ENCODE measurements around the gene UBA7.
"Not testable (repeated sequence)": the region's sequence is repeated elsewhere in the genome, so short reads cannot be mapped to it uniquely, and the experiment has no call there.

Gene UBA7

GRCh38 chr3:49826016-49826415 is 12.3 kb upstream of the UBA7 start:
- Histone ChIP-seq H3F3A (ENCODE audit: insufficient read depth) (no peaks in the 10 kb centered on the region), H3K27me3 (ENCODE audit: low read length) (no peaks in the 10 kb centered on the region), H3K27ac (ENCODE audit: low read depth, low read length) (no peak overlapping the region), H3K4me3 (ENCODE audit: insufficient read depth, low read length, poor library complexity, severe bottlenecking) (no peak overlapping the region), H4K20me1 (ENCODE audit: low read depth, low read length) (no peaks in the 10 kb centered on the region), H3K79me2 (ENCODE audit: insufficient read depth, low read length) (no peaks in the 10 kb centered on the region), H3K9me3 (ENCODE audit: insufficient read depth, low read length) (no peaks in the 10 kb centered on the region), H3K9ac (ENCODE audit: low read length) (no peak overlapping the region), H3K4me2 (ENCODE audit: low read depth, low read length, poor library complexity, severe bottlenecking) (no peak overlapping the region), H2AFZ (ENCODE audit: low read depth, low read length, severe bottlenecking) (no peak overlapping the region), H3K9me2 (replicated peaks; ENCODE audit: insufficient read depth, low read length) (no peaks in the 10 kb centered on the region), H3K36me3 (ENCODE audit: low read length) (no peaks in the 10 kb centered on the region)
- TF ChIP-seq CTCF (IDR thresholded peaks at IDR 0.05; ENCODE audit: insufficient read depth, low read length, poor library complexity, severe bottlenecking): no peak
- TF ChIP-seq EZH2phosphoT487 (conservative IDR thresholded peaks at IDR 0.05; ENCODE audit: low read length): no peak

GRCh38 chr3:49823131-49823530 is 9.4 kb upstream of the UBA7 start:
- not testable (repeated sequence) for H3F3A ChIP-seq (ENCODE audit: insufficient read depth); H3K79me2 ChIP-seq (ENCODE audit: insufficient read depth, low read length); H4K20me1 ChIP-seq (ENCODE audit: low read depth, low read length); H3K9me3 ChIP-seq (ENCODE audit: insufficient read depth, low read length); H2AFZ ChIP-seq (ENCODE audit: low read depth, low read length, severe bottlenecking); H3K9ac ChIP-seq (ENCODE audit: low read length); H3K27ac ChIP-seq (ENCODE audit: low read depth, low read length); H3K4me3 ChIP-seq (ENCODE audit: insufficient read depth, low read length, poor library complexity, severe bottlenecking); H3K9me2 ChIP-seq (replicated peaks; ENCODE audit: insufficient read depth, low read length); H3K36me3 ChIP-seq (ENCODE audit: low read length); H3K27me3 ChIP-seq (ENCODE audit: low read length); H3K4me2 ChIP-seq (ENCODE audit: low read depth, low read length, poor library complexity, severe bottlenecking)

- H3K4me3 ChIP-seq (ENCODE audit: insufficient read depth, low read length, poor library complexity, severe bottlenecking): no peak overlapping the region
- H3K4me2 ChIP-seq (ENCODE audit: low read depth, low read length, poor library complexity, severe bottlenecking): no peak overlapping the region
- H2AFZ ChIP-seq (ENCODE audit: low read depth, low read length, severe bottlenecking): no peak overlapping the region
- no peaks in the 10 kb centered on the region for H3F3A ChIP-seq (ENCODE audit: insufficient read depth)
- no peaks in the 10 kb centered on the region for H3K79me2 ChIP-seq (ENCODE audit: insufficient read depth, low read length)
- TF ChIP-seq EZH2phosphoT487 (conservative IDR thresholded peaks at IDR 0.05; ENCODE audit: low read length): no peak
- no peak for TF ChIP-seq CTCF (IDR thresholded peaks at IDR 0.05; ENCODE audit: insufficient read depth, low read length, poor library complexity, severe bottlenecking)
- H4K20me1 ChIP-seq (ENCODE audit: low read depth, low read length): no peaks in the 10 kb centered on the region
- no peak overlapping the region for H3K9ac ChIP-seq (ENCODE audit: low read length)
- H3K9me2 ChIP-seq (replicated peaks; ENCODE audit: insufficient read depth, low read length): no peaks in the 10 kb centered on the region
- H3K27ac ChIP-seq (ENCODE audit: low read depth, low read length): no peak overlapping the region
- H3K9me3 ChIP-seq (ENCODE audit: insufficient read depth, low read length): no peaks in the 10 kb centered on the region
- H3K36me3 ChIP-seq (ENCODE audit: low read length): no peaks in the 10 kb centered on the region
- H3K27me3 ChIP-seq (ENCODE audit: low read length): no peaks in the 10 kb centered on the region
Observed at GRCh38 chr3:49812916-49813496, 747 bp downstream of the UBA7 start.

GRCh38 chr3:49807431-49808114 is 6.2 kb downstream of the UBA7 start:
- no peak overlapping the region for H3K27ac ChIP-seq (ENCODE audit: low read depth, low read length)
- H4K20me1 ChIP-seq (ENCODE audit: low read depth, low read length): no peaks in the 10 kb centered on the region
- no peaks in the 10 kb centered on the region for H3F3A ChIP-seq (ENCODE audit: insufficient read depth)
- H3K9ac ChIP-seq (ENCODE audit: low read length): no peak overlapping the region
- no peaks in the 10 kb centered on the region for H3K27me3 ChIP-seq (ENCODE audit: low read length)
- H3K36me3 ChIP-seq (ENCODE audit: low read length): no peaks in the 10 kb centered on the region
- H2AFZ ChIP-seq (ENCODE audit: low read depth, low read length, severe bottlenecking): no peak overlapping the region
- no peaks in the 10 kb centered on the region for H3K9me3 ChIP-seq (ENCODE audit: insufficient read depth, low read length)
- H3K4me2 ChIP-seq (ENCODE audit: low read depth, low read length, poor library complexity, severe bottlenecking): no peak overlapping the region
- no peaks in the 10 kb centered on the region for H3K79me2 ChIP-seq (ENCODE audit: insufficient read depth, low read length)
- H3K9me2 ChIP-seq (replicated peaks; ENCODE audit: insufficient read depth, low read length): no peaks in the 10 kb centered on the region
- TF ChIP-seq CTCF (IDR thresholded peaks at IDR 0.05; ENCODE audit: insufficient read depth, low read length, poor library complexity, severe bottlenecking): no peak
- TF ChIP-seq EZH2phosphoT487 (conservative IDR thresholded peaks at IDR 0.05; ENCODE audit: low read length): no peak
- no peak overlapping the region for H3K4me3 ChIP-seq (ENCODE audit: insufficient read depth, low read length, poor library complexity, severe bottlenecking)

All from SU-DHL-6 (cell line).